Loucy (cell line): ENCODE results near the gene GHDC.

Experiments
- H2AFZ ChIP-seq: fragments of 200-600 bp; sonication (generic); 2 replicates; pipeline ENCODE4 v1.6.0; 2016; ENCODE audit warnings: antibody characterized with exemption, mild to moderate bottlenecking, low read length, moderate library complexity
- H3F3A ChIP-seq: fragments of 200-600 bp; 2 replicates; pipeline ENCODE4 v1.6.0; 2016; ENCODE audit warnings: antibody characterized with exemption, low read depth, mild to moderate bottlenecking
- H3K27me3 ChIP-seq: fragments of 200-600 bp; sonication (generic); 2 replicates; pipeline ENCODE4 v1.6.1; 2014; ENCODE audit warnings: low read length, mild to moderate bottlenecking; ENCODE audit not compliant: insufficient read depth, poor library complexity, severe bottlenecking
- H3K36me3 ChIP-seq: fragments of 200-600 bp; sonication (generic); 2 replicates; pipeline ENCODE4 v1.6.1; 2016; ENCODE audit warnings: low read length; ENCODE audit not compliant: insufficient read depth
- H3K4me1 ChIP-seq: fragments of 200-600 bp; sonication (generic); 2 replicates; pipeline ENCODE4 v1.5.1; 2014; ENCODE audit warnings: low read length, mild to moderate bottlenecking; ENCODE audit not compliant: insufficient read depth, poor library complexity, severe bottlenecking
- H3K4me2 ChIP-seq: fragments of 200-600 bp; sonication (generic); 2 replicates; pipeline ENCODE4 v1.6.0; 2014; ENCODE audit warnings: antibody characterized with exemption, low read length, low read depth, mild to moderate bottlenecking; ENCODE audit not compliant: poor library complexity, severe bottlenecking
- H3K4me3 ChIP-seq: fragments of 200-600 bp; sonication (generic); 2 replicates; pipeline ENCODE4 v1.5.1; 2014; ENCODE audit warnings: low read length, mild to moderate bottlenecking, mixed read lengths; ENCODE audit not compliant: poor library complexity, severe bottlenecking
- H3K79me2 ChIP-seq: fragments of 200-600 bp; sonication (generic); 2 replicates; pipeline ENCODE4 v1.6.1; 2014; ENCODE audit warnings: low read length; ENCODE audit not compliant: insufficient read depth
- H3K9ac ChIP-seq: fragments of 200-600 bp; sonication (generic); 2 replicates; pipeline ENCODE4 v1.6.0; 2014; ENCODE audit warnings: mild to moderate bottlenecking, low read depth, low read length, moderate library complexity; ENCODE audit not compliant: poor library complexity, severe bottlenecking
- H3K9me2 ChIP-seq: fragments of 200-600 bp; sonication (generic); replicated peaks from 2 replicates; pipeline ENCODE4 v1.6.1; 2016; ENCODE audit warnings: low read depth, low read length, mixed read lengths
- H3K9me3 ChIP-seq: fragments of 200-600 bp; sonication (generic); 2 replicates; pipeline ENCODE4 v1.6.1; 2014; ENCODE audit warnings: mild to moderate bottlenecking, antibody characterized with exemption, low read length, low read depth; ENCODE audit not compliant: insufficient read depth
- H4K20me1 ChIP-seq: fragments of 200-600 bp; sonication (generic); 2 replicates; pipeline ENCODE4 v1.6.0; 2014; ENCODE audit warnings: antibody characterized with exemption, low read length, mild to moderate bottlenecking; ENCODE audit not compliant: insufficient read depth, poor library complexity, severe bottlenecking
- CTCF ChIP-seq: fragments of 200-600 bp; sonication (generic); conservative IDR thresholded peaks from 2 replicates; pipeline ENCODE4 v1.5.1; 2014; ENCODE audit warnings: mild to moderate bottlenecking, antibody characterized with exemption, low read length
- EZH2phosphoT487 ChIP-seq: fragments of 200-600 bp; IDR thresholded peaks from 2 replicates; pipeline ENCODE4 v1.6.1; 2018; ENCODE audit warnings: antibody characterized with exemption, mild to moderate bottlenecking, moderate library complexity, borderline replicate concordance

GHDC gene

DNA sequence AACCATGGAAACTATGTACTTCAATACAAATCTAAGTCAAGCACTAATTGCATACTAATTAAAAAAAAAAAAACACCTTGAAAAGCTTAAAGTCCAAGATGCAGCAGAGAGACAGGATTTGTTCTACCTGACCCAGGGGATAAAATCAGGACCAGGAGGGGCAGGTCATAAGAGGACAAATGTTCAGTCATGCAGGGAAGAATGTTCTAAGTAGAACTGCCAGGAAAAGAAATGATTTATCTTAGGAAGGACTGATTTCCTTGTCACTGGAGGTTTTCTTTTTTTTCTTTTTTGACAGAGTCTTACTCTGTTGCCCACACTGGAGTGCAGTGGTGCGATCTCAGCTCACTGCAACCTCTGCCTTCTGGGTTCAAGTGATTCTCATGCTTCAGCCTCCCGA lies 9.1 kb upstream of the GHDC start:
- H3K79me2 ChIP-seq: no peaks in the 10 kb centered on the region
- no peaks in the 10 kb centered on the region for H3K9me2 ChIP-seq
- H3K4me2 ChIP-seq: no peak overlapping the region
- no peaks in the 10 kb centered on the region for H3K4me1 ChIP-seq
- H3K4me3 ChIP-seq: no peak overlapping the region
- H3K27me3 ChIP-seq: no peaks in the 10 kb centered on the region
- H3K9ac ChIP-seq: no peak overlapping the region
- H3K36me3 ChIP-seq: peaks cover 74% of the 10 kb centered on the region; the same call in 1 of the 2 replicates
- no peaks in the 10 kb centered on the region for H3F3A ChIP-seq
- TF ChIP-seq CTCF (no peak), EZH2phosphoT487 (no peak)
- H2AFZ ChIP-seq: no peak overlapping the region
- H4K20me1 ChIP-seq: no peaks in the 10 kb centered on the region
- no peaks in the 10 kb centered on the region for H3K9me3 ChIP-seq

DNA sequence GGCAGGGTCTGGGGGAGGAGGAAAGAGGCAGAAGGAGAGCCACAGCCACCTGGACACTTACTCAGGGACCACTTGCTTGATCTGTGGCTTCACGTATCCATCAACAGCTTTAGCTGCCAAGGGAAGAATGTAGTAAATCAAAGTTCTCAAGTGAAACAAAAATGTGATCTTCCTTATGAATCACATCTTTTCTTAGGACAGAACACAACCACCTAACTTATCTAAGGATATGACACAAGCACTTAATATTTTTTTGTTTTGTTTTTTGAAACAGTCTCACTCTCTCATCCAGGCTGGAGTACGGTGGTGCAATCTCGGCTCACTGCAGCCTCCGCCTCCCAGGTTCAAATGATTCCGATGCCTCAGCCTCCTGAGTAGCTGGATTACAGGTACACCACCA lies 8.4 kb upstream of the GHDC start:
- peaks cover 69% of the 10 kb centered on the region; the same call in 1 of the 2 replicates for H3K36me3 ChIP-seq
- no peaks in the 10 kb centered on the region for H3K9me3 ChIP-seq

GRCh38 chr17:42202159-42202558 lies 7.9 kb upstream of the GHDC start:
- Histone ChIP-seq H3K79me2 (no peaks in the 10 kb centered on the region), H3K4me1 (no peaks in the 10 kb centered on the region), H3K4me2 (no peak overlapping the region), H3F3A (no peaks in the 10 kb centered on the region), H3K9me2 (no peaks in the 10 kb centered on the region), H3K27me3 (no peaks in the 10 kb centered on the region), H3K9me3 (no peaks in the 10 kb centered on the region), H3K36me3 (peaks cover 64% of the 10 kb centered on the region; the same call in 1 of the 2 replicates), H2AFZ (no peak overlapping the region), H4K20me1 (no peaks in the 10 kb centered on the region), H3K4me3 (no peak overlapping the region), H3K9ac (no peak overlapping the region)
- no peak for TF ChIP-seq EZH2phosphoT487
- TF ChIP-seq CTCF: no peak

More for the DNA sequence above, 8.4 kb upstream of the GHDC start:
- Histone ChIP-seq H3K4me1 (no peaks in the 10 kb centered on the region), H2AFZ (no peak overlapping the region), H3K9ac (no peak overlapping the region), H3K79me2 (no peaks in the 10 kb centered on the region), H3K4me3 (no peak overlapping the region), H3K4me2 (no peak overlapping the region), H3K9me2 (no peaks in the 10 kb centered on the region), H4K20me1 (no peaks in the 10 kb centered on the region), H3K27me3 (no peaks in the 10 kb centered on the region), H3F3A (no peaks in the 10 kb centered on the region)
- TF ChIP-seq CTCF: no peak
- TF ChIP-seq EZH2phosphoT487: no peak
